RWPE2 (cell line): ENCODE results near the gene ADCYAP1R1.

Experiments
- ATAC-seq: fragments of 200-7000 bp; cut with Tn5 transposase; 3 replicates; pipeline ENCODE4 v1.9.1; 2021; ENCODE audit warnings: low read depth
- DNase-seq: peaks from one replicate; pipeline ENCODE4 v3.0.0-alpha.2; 2020; ENCODE audit warnings: low spot score
- H3K27ac ChIP-seq: fragments of 450-650 bp; 2 replicates; pipeline ENCODE4 v1.5.1; 2017; ENCODE audit warnings: mild to moderate bottlenecking; ENCODE audit not compliant: poor library complexity, severe bottlenecking
- H3K27me3 ChIP-seq: fragments of 250-450 bp; sonication (Bioruptor Pico); 2 replicates; pipeline ENCODE4 v1.5.1; 2021; ENCODE audit warnings: mild to moderate bottlenecking, moderate library complexity; ENCODE audit not compliant: insufficient read depth, poor library complexity, severe bottlenecking
- H3K36me3 ChIP-seq: fragments of 250-450 bp; sonication (Bioruptor Pico); 2 replicates; pipeline ENCODE4 v1.5.1; 2020; ENCODE audit warnings: low read depth, mild to moderate bottlenecking, moderate library complexity
- H3K4me1 ChIP-seq: fragments of 250-450 bp; sonication (Bioruptor Pico); 2 replicates; pipeline ENCODE4 v1.5.1; 2021; ENCODE audit warnings: mild to moderate bottlenecking, moderate library complexity; ENCODE audit not compliant: insufficient read depth, poor library complexity, severe bottlenecking
- H3K4me3 ChIP-seq: fragments of 250-450 bp; sonication (Bioruptor Pico); 2 replicates; pipeline ENCODE4 v1.5.1; 2021; ENCODE audit warnings: mild to moderate bottlenecking, moderate library complexity; ENCODE audit not compliant: severe bottlenecking
- H3K9me3 ChIP-seq: fragments of 250-450 bp; sonication (Bioruptor Pico); 2 replicates; pipeline ENCODE4 v1.5.1; 2021; ENCODE audit warnings: mild to moderate bottlenecking, moderate library complexity; ENCODE audit not compliant: severe bottlenecking
- TF ChIP-seq, protein P1 (sequence below): fragments of 450-650 bp; IDR thresholded peaks from one replicate; pipeline ENCODE4 v1.5.1; 2017; ENCODE audit warnings: mild to moderate bottlenecking, moderate library complexity; ENCODE audit not compliant: poor library complexity, severe bottlenecking

Gene ADCYAP1R1

DNA sequence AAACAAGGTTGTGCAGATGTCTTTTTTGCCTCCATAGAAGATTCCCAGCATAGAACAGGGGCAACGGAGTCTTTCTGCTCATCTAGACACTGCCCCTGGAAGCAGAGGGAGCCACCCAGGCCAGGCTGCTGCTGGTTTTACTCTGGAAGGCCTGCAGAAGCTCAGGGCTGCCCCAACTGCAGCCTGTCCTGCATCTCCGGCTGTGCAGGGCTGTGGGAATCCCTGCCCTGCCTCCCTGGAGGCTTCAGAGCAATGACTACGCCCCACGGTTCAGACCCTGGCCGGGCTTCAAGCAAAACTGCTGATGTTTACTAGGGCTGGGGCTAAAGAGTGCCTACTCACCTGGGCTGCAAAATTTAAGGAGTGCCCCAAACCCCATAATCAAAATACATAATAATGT is 44.5 kb upstream of the ADCYAP1R1 start:
- ATAC-seq (no peak), DNase-seq (no peak)
- Histone ChIP-seq H3K9me3 (no peaks in the 10 kb centered on the region), H3K4me3 (no peak overlapping the region), H3K4me1 (no peaks in the 10 kb centered on the region), H3K27ac (no peak overlapping the region), H3K27me3 (no peaks in the 10 kb centered on the region), H3K36me3 (no peaks in the 10 kb centered on the region)
- TF ChIP-seq, protein P1, sequence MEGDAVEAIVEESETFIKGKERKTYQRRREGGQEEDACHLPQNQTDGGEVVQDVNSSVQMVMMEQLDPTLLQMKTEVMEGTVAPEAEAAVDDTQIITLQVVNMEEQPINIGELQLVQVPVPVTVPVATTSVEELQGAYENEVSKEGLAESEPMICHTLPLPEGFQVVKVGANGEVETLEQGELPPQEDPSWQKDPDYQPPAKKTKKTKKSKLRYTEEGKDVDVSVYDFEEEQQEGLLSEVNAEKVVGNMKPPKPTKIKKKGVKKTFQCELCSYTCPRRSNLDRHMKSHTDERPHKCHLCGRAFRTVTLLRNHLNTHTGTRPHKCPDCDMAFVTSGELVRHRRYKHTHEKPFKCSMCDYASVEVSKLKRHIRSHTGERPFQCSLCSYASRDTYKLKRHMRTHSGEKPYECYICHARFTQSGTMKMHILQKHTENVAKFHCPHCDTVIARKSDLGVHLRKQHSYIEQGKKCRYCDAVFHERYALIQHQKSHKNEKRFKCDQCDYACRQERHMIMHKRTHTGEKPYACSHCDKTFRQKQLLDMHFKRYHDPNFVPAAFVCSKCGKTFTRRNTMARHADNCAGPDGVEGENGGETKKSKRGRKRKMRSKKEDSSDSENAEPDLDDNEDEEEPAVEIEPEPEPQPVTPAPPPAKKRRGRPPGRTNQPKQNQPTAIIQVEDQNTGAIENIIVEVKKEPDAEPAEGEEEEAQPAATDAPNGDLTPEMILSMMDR = no peak

DNA sequence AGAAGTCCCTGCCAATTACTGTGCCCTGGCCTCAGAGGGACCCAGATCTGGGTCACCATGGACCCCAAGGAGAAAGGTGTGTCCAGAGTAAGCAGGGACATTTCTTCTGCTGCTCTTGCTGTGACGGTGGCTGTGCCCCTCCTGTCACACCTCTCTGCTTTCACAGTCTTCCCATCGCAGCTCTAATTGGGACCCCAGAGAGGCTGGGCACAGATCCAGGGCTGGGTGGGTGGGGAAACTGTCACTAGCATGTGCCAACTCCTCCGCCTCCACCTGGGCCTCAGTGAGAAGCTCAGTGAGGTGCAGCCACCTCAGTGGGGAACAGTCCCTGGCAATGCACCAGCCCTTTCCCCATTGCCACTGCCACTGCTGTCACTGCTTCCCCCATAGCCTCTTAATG is 37.3 kb upstream of the ADCYAP1R1 start:
- no peaks in the 10 kb centered on the region for H3K27me3 ChIP-seq
- TF ChIP-seq, protein P1 = no peak

DNA sequence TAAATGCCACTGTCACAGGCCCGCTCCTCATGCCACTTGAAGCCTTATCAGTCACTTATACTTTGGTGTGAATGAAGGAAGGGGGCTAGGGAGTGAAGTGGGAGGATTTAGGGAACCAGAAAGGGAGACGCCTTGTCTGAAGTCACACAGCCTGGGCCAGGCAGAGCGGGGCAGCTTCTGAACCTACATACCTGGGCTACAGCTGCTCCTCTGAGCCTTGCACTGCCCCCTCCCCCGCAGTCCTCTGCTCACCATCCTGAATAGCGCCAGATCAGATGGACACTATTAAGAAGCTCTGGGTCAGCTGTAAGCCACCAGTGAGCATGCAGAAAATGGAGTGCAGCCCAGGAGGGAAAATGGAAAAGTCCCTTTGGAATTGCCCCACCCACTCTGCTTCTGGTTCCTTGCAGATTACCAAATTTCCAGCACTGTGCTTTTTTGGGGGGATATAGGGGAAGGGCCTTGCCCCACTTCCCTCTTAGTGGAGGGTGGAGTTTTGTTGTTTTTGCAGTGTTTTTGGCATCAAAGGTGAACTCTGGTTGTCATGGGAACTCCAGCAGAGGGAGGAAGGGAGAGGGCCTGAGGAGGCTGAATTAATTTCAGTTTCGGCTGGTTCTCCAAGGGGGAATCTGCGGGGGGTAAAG is 35.0 kb upstream of the ADCYAP1R1 start:
- Histone ChIP-seq H3K27me3 (no peaks in the 10 kb centered on the region), H3K4me3 (no peak overlapping the region), H3K36me3 (no peaks in the 10 kb centered on the region), H3K9me3 (no peaks in the 10 kb centered on the region), H3K4me1 (no peaks in the 10 kb centered on the region), H3K27ac (no peak overlapping the region)
- DNase-seq (no peak), ATAC-seq (no peak)
- TF ChIP-seq, protein P1 = no peak

More for the DNA sequence above, 37.3 kb upstream of the ADCYAP1R1 start:
- DNase-seq (no peak), ATAC-seq (no peak)
- H3K4me3 ChIP-seq = no peak overlapping the region
- no peaks in the 10 kb centered on the region for H3K4me1 ChIP-seq
- no peaks in the 10 kb centered on the region for H3K9me3 ChIP-seq
- H3K27ac ChIP-seq = no peak overlapping the region
- H3K36me3 ChIP-seq = no peaks in the 10 kb centered on the region

DNA sequence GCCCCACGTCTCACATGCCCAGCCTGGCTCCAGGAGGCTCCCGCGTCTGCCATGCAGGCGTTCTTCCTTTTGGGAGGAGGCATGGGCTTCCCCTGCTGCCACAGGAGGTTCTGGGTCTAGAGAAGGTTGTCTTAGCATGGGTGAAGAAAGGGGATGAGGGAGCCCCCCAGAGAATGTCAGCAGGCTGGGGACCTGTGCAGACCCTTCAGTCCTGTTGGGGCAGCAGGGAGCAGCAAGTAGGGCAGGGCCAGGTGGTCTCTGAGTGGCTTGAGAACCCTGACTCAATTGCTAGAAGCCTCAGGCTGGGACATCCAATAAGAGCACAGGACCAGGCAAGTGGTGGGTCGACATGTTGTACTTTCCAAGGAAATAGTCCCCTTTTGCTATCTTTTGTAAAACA is 34.4 kb upstream of the ADCYAP1R1 start:
- no peak for ATAC-seq
- TF ChIP-seq, protein P1 = no peak

DNA sequence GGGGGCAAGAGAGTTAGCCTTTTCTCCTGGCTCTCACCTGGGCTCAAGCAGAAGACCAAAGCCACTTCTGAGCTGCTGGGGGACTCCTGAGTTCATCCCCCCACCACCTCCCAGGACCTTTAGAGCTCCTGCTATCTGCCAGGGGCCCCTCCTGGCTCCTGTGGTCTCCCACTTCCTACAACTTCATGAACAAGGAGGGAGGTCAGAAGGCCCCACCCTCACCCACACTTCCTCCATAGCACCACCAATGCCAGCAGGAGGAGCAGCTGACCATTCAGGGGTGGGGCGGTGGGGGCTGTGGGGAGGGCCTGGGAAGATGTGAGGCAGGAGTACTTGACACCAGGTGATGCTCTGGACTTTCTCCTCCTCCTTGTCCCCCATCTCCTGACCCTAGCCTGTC is 32.6 kb upstream of the ADCYAP1R1 start:
- Histone ChIP-seq H3K27ac (no peak overlapping the region), H3K4me3 (no peak overlapping the region), H3K36me3 (no peaks in the 10 kb centered on the region), H3K27me3 (no peaks in the 10 kb centered on the region), H3K9me3 (no peaks in the 10 kb centered on the region), H3K4me1 (no peaks in the 10 kb centered on the region)
- no peak for DNase-seq
- TF ChIP-seq, protein P1 = no peak
- ATAC-seq = no peak

More for the DNA sequence above, 34.4 kb upstream of the ADCYAP1R1 start:
- Histone ChIP-seq H3K27ac (no peak overlapping the region), H3K4me3 (no peak overlapping the region), H3K9me3 (no peaks in the 10 kb centered on the region), H3K27me3 (no peaks in the 10 kb centered on the region), H3K4me1 (no peaks in the 10 kb centered on the region), H3K36me3 (no peaks in the 10 kb centered on the region)
- DNase-seq = no peak
